ENCODE results near the gene IRGQ.

Gene IRGQ

DNA sequence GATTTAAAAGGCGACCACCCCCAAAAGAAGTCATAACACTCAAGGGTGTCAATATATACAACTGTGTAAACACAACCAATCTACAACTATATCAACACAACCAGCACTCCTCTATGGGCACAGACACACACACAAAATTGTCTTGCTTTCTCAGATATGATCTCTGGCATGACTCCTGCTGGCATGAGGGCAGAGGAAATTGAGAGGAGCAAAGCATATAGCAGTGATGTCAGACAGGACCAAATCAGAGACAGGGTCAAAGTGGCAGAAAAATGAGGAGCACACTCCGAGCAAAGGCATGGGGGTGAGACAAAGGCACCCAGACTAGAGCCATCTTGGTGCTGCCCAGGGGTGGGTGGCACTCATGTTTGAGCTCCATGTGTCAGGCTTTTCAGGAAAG is 9.6 kb downstream of the IRGQ start:
- Histone ChIP-seq H2AFZ (ENCODE audit: low read depth, low read length) (no peak overlapping the region), H3K36me3 (ENCODE audit: control insufficient read depth in 1 of 2, insufficient read depth in 2 of 2, low read depth in 1 of 2, low read length in 2 of 2) (peaks cover 28 to 56% of the 10 kb centered on the region in 2 experiments)

DNA sequence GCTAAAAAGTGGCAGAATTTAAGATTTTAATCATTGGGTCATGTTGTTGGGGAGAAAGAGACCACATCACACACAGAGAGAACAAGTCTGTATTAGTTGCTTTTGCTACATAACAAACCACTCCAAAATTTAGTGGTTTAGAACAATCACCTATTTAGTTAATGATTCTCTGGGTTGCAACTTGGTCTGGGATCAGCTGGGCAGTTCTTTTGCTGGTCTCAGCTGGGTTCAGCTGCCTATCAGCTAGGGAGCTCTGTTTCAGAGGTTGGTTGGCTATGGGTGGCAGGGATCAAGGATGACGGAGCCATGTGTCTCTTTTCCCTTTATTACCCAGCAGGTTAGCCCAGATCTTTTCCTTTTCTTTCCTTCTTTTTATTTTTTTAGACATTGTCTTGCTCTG is 11.4 kb downstream of the IRGQ start:
- H3K14ac ChIP-seq (ENCODE audit: low read length in 2 of 2): no peak overlapping the region
- no peak overlapping the region for H3K4ac ChIP-seq (ENCODE audit: low read depth in 1 of 2, low read length in 2 of 2)
- H2AK5ac ChIP-seq (ENCODE audit: low read length, severe bottlenecking): peak overlapping the region; percentile 26
- no peak overlapping the region for H4K91ac ChIP-seq (ENCODE audit: low read length)
- no peak overlapping the region for H2BK120ac ChIP-seq (ENCODE audit: low read depth, low read length)
- H3K9me3 ChIP-seq (ENCODE audit: control insufficient read depth, low read length): no peaks in the 10 kb centered on the region
- no peak overlapping the region for H4K8ac ChIP-seq (ENCODE audit: low read length)
- H3K36me3 ChIP-seq (ENCODE audit: control insufficient read depth in 1 of 2, insufficient read depth in 2 of 2, low read depth in 1 of 2, low read length in 2 of 2): peaks cover 12 to 37% of the 10 kb centered on the region in 2 experiments
- WGBS: 100% methylated on average over 1 of the region's 1 CpG
- peak overlapping the region; percentile 14 for H3K4me2 ChIP-seq (ENCODE audit: low read length, poor library complexity, severe bottlenecking)
- H3K4me3 ChIP-seq (ENCODE audit: insufficient read depth in 1 of 2, low read depth in 1 of 2, low read length in 2 of 2): no peak overlapping the region
- H2AFZ ChIP-seq (ENCODE audit: low read depth, low read length): no peak overlapping the region
- DNase-seq: no peak
- H2BK12ac ChIP-seq (ENCODE audit: low read length in 2 of 2): no peak overlapping the region
- no peak overlapping the region for H3K23ac ChIP-seq (ENCODE audit: low read length in 2 of 2)
- H3K27me3 ChIP-seq (ENCODE audit: control insufficient read depth in 1 of 2, insufficient read depth in 1 of 2, low read length in 2 of 2): no peaks in the 10 kb centered on the region
- no peak overlapping the region for H3K9ac ChIP-seq (ENCODE audit: low read length)
- no peak overlapping the region for H3K18ac ChIP-seq (ENCODE audit: low read depth in 1 of 2, low read length in 2 of 2)
- peaks cover 20% of the 10 kb centered on the region for H3K79me1 ChIP-seq (replicated peaks; ENCODE audit: low read length, poor library complexity, severe bottlenecking)
- H2BK15ac ChIP-seq (ENCODE audit: low read depth, poor library complexity, severe bottlenecking): peak overlapping the region; percentile 49
- H3K4me1 ChIP-seq (ENCODE audit: control insufficient read depth, insufficient read depth, low read depth, low read length): peaks cover 10% of the 10 kb centered on the region
- H3K27ac ChIP-seq (ENCODE audit: low read length, poor library complexity, severe bottlenecking): peak overlapping the region; percentile 81
- peak overlapping the region; percentile 9 for H2BK5ac ChIP-seq (ENCODE audit: low read depth, low read length, poor library complexity, severe bottlenecking)

More for the DNA sequence above, 9.6 kb downstream of the IRGQ start:
- H2AK5ac ChIP-seq (ENCODE audit: low read length, severe bottlenecking): no peak overlapping the region
- no peak overlapping the region for H3K4me3 ChIP-seq (ENCODE audit: insufficient read depth in 1 of 2, low read depth in 1 of 2, low read length in 2 of 2)
- WGBS: 100% methylated on average over 2 of the region's 2 CpGs
- no peak overlapping the region for H3K4ac ChIP-seq (ENCODE audit: low read depth in 1 of 2, low read length in 2 of 2)
- H3K4me1 ChIP-seq (ENCODE audit: control insufficient read depth, insufficient read depth, low read depth, low read length): peaks cover 10% of the 10 kb centered on the region
- no peak overlapping the region for H3K9ac ChIP-seq (ENCODE audit: low read length)
- no peak overlapping the region for H3K23ac ChIP-seq (ENCODE audit: low read length in 2 of 2)
- H3K27me3 ChIP-seq (ENCODE audit: control insufficient read depth in 1 of 2, insufficient read depth in 1 of 2, low read length in 2 of 2): no peaks in the 10 kb centered on the region
- no peak overlapping the region for H4K91ac ChIP-seq (ENCODE audit: low read length)
- no peaks in the 10 kb centered on the region for H3K9me3 ChIP-seq (ENCODE audit: control insufficient read depth, low read length)
- no peak for DNase-seq
- no peak overlapping the region for H3K14ac ChIP-seq (ENCODE audit: low read length in 2 of 2)
- H2BK12ac ChIP-seq (ENCODE audit: low read length in 2 of 2): no peak overlapping the region
- no peak overlapping the region for H2BK5ac ChIP-seq (ENCODE audit: low read depth, low read length, poor library complexity, severe bottlenecking)
- no peak overlapping the region for H3K4me2 ChIP-seq (ENCODE audit: low read length, poor library complexity, severe bottlenecking)
- no peak overlapping the region for H2BK15ac ChIP-seq (ENCODE audit: low read depth, poor library complexity, severe bottlenecking)
- H3K27ac ChIP-seq (ENCODE audit: low read length, poor library complexity, severe bottlenecking): no peak overlapping the region
- H4K8ac ChIP-seq (ENCODE audit: low read length): no peak overlapping the region
- no peak overlapping the region for H2BK120ac ChIP-seq (ENCODE audit: low read depth, low read length)
- peaks cover 27% of the 10 kb centered on the region for H3K79me1 ChIP-seq (replicated peaks; ENCODE audit: low read length, poor library complexity, severe bottlenecking)
- no peak overlapping the region for H3K18ac ChIP-seq (ENCODE audit: low read depth in 1 of 2, low read length in 2 of 2)

DNA sequence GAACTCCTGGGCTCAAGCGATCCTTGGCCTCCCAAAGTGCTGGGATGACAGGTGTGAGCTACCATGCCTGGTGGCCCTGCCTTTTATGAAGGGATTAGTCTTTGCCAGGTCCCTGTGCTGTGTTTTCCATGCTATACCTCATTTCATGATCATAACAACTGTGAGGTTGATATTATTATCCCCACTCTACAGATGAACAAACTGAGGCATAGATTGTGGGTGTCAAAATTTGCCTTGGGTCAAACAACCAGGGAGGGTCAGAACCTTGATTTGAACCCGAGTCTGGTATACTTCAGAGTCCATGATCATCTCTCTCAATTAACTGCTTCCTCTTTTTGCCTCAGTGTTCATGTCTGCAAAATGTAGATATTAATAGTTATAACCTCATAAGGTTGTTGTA is 13.4 kb downstream of the IRGQ start:
- no peak overlapping the region for H3K18ac ChIP-seq (ENCODE audit: low read depth in 1 of 2, low read length in 2 of 2)
- DNase-seq: no peak
- no peak overlapping the region for H2BK120ac ChIP-seq (ENCODE audit: low read depth, low read length)
- H3K14ac ChIP-seq (ENCODE audit: low read length in 2 of 2): no peak overlapping the region
- no peaks in the 10 kb centered on the region for H3K27me3 ChIP-seq (ENCODE audit: control insufficient read depth in 1 of 2, insufficient read depth in 1 of 2, low read length in 2 of 2)
- no peak overlapping the region for H2AK5ac ChIP-seq (ENCODE audit: low read length, severe bottlenecking)
- no peak overlapping the region for H2AFZ ChIP-seq (ENCODE audit: low read depth, low read length)
- H4K8ac ChIP-seq (ENCODE audit: low read length): no peak overlapping the region
- H2BK12ac ChIP-seq (ENCODE audit: low read length in 2 of 2): no peak overlapping the region
- no peak overlapping the region for H3K23ac ChIP-seq (ENCODE audit: low read length in 2 of 2)
- H3K27ac ChIP-seq (ENCODE audit: low read length, poor library complexity, severe bottlenecking): no peak overlapping the region
- peaks cover 16% of the 10 kb centered on the region for H3K79me1 ChIP-seq (replicated peaks; ENCODE audit: low read length, poor library complexity, severe bottlenecking)
- no peak overlapping the region for H4K91ac ChIP-seq (ENCODE audit: low read length)
- H3K4me2 ChIP-seq (ENCODE audit: low read length, poor library complexity, severe bottlenecking): no peak overlapping the region
- H2BK15ac ChIP-seq (ENCODE audit: low read depth, poor library complexity, severe bottlenecking): no peak overlapping the region
- peaks cover 12% of the 10 kb centered on the region for H3K4me1 ChIP-seq (ENCODE audit: control insufficient read depth, insufficient read depth, low read depth, low read length)
- peaks cover 6 to 28% of the 10 kb centered on the region in 2 experiments for H3K36me3 ChIP-seq (ENCODE audit: control insufficient read depth in 1 of 2, insufficient read depth in 2 of 2, low read depth in 1 of 2, low read length in 2 of 2)
- H3K4ac ChIP-seq (ENCODE audit: low read depth in 1 of 2, low read length in 2 of 2): no peak overlapping the region
- H2BK5ac ChIP-seq (ENCODE audit: low read depth, low read length, poor library complexity, severe bottlenecking): no peak overlapping the region
- no peaks in the 10 kb centered on the region for H3K9me3 ChIP-seq (ENCODE audit: control insufficient read depth, low read length)
- H3K4me3 ChIP-seq (ENCODE audit: insufficient read depth in 1 of 2, low read depth in 1 of 2, low read length in 2 of 2): no peak overlapping the region
- 100% methylated on average over 2 of the region's 2 CpGs for WGBS
- H3K9ac ChIP-seq (ENCODE audit: low read length): no peak overlapping the region

DNA sequence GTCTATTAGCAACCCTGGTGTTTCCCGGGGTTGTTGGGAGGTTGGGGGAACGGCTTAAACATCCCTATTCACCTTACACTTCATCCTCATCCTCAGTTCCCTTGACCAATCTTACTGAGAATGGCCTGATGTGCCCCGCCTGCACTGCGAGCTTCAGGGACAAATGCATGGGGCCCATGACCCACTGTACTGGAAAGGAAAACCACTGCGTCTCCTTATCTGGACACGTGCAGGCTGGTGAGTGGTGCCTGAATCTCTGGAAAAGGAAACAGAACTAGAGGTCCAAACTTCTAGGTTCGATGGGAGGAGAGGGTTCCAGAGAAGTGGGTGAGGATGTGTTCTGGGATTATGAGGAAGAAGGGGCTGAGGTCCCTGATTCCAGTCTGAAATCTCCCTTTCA is 14.5 kb downstream of the IRGQ start:
- no peak overlapping the region for H2BK5ac ChIP-seq (ENCODE audit: low read depth, low read length, poor library complexity, severe bottlenecking)
- H3K9ac ChIP-seq (ENCODE audit: low read length): peak overlapping the region; percentile 97
- H4K8ac ChIP-seq (ENCODE audit: low read length): no peak overlapping the region
- DNase-seq: no peak
- H2AFZ ChIP-seq (ENCODE audit: low read depth, low read length): no peak overlapping the region
- H3K18ac ChIP-seq (ENCODE audit: low read depth in 1 of 2, low read length in 2 of 2): no peak overlapping the region
- H2BK12ac ChIP-seq (ENCODE audit: low read length in 2 of 2): no peak overlapping the region
- no peak overlapping the region for H3K27ac ChIP-seq (ENCODE audit: low read length, poor library complexity, severe bottlenecking)
- no peak overlapping the region for H2AK5ac ChIP-seq (ENCODE audit: low read length, severe bottlenecking)
- H3K79me1 ChIP-seq (replicated peaks; ENCODE audit: low read length, poor library complexity, severe bottlenecking): peaks cover 18% of the 10 kb centered on the region
- no peak overlapping the region for H2BK120ac ChIP-seq (ENCODE audit: low read depth, low read length)
- WGBS: 86% methylated on average over 7 of the region's 7 CpGs
- H3K4ac ChIP-seq (ENCODE audit: low read depth in 1 of 2, low read length in 2 of 2): no peak overlapping the region
- H3K36me3 ChIP-seq (ENCODE audit: control insufficient read depth in 1 of 2, insufficient read depth in 2 of 2, low read depth in 1 of 2, low read length in 2 of 2): peaks cover 2 to 19% of the 10 kb centered on the region in 2 experiments
- H3K4me3 ChIP-seq (ENCODE audit: insufficient read depth in 1 of 2, low read depth in 1 of 2, low read length in 2 of 2): peak overlapping the region in 1 of 2 experiments; percentile 77
- no peak overlapping the region for H4K91ac ChIP-seq (ENCODE audit: low read length)
- no peaks in the 10 kb centered on the region for H3K9me3 ChIP-seq (ENCODE audit: control insufficient read depth, low read length)
- no peak overlapping the region for H3K14ac ChIP-seq (ENCODE audit: low read length in 2 of 2)
- H3K27me3 ChIP-seq (ENCODE audit: control insufficient read depth in 1 of 2, insufficient read depth in 1 of 2, low read length in 2 of 2): no peaks in the 10 kb centered on the region
- peaks cover 12% of the 10 kb centered on the region for H3K4me1 ChIP-seq (ENCODE audit: control insufficient read depth, insufficient read depth, low read depth, low read length)
- H3K4me2 ChIP-seq (ENCODE audit: low read length, poor library complexity, severe bottlenecking): no peak overlapping the region
- H3K23ac ChIP-seq (ENCODE audit: low read length in 2 of 2): no peak overlapping the region
- no peak overlapping the region for H2BK15ac ChIP-seq (ENCODE audit: low read depth, poor library complexity, severe bottlenecking)

Data from mesenchymal stem cell (in vitro differentiated cells and primary cell).